Transverse colon (tissue), 4 donors: ENCODE measurements around the gene ATP11A.

Source experiments
- CTCF ChIP-seq, 5 experiments: fragments of 200-600 bp in 3 of 5; fragments of 450-650 bp in 2 of 5; sonication (generic) in 3 of 5; IDR thresholded peaks; 1 replicate in 2 of 5; 2 replicates in 3 of 5; pipeline ENCODE4 v1.5.1; 2016 to 2017; ENCODE audit warnings: antibody characterized with exemption in 5 of 5, inconsistent platforms in 3 of 5, mild to moderate bottlenecking in 2 of 5, moderate library complexity in 1 of 5
- POLR2AphosphoS5 ChIP-seq, 3 donors: sonication (generic); formaldehyde crosslinking; IDR thresholded peaks; one replicate each; pipeline ENCODE4 v1.6.1; 2016; ENCODE audit warnings: antibody characterized with exemption in 3 of 3

GRCh38 chr13:112741835-112742570 is 52.2 kb downstream of the ATP11A start:
- TF ChIP-seq CTCF (IDR thresholded peaks at IDR 0.05) (no peak), POLR2AphosphoS5 (IDR thresholded peaks at IDR 0.05) (no peak)
